Measurements from ENCODE around the gene TRAF4.

TRAF4 gene

GRCh38 chr17:28710861-28711722 lies 32.7 kb upstream of the TRAF4 start:
- TF ChIP-seq CTCF (conservative IDR thresholded peaks at IDR 0.05; ENCODE audit: low read depth, low read length) = no peak
- peak; percentile 61 for DNase-seq (ENCODE audit: low read depth)
- peak overlapping the region; percentile 58 for H3K4me3 ChIP-seq (ENCODE audit: low read length)

GRCh38 chr17:28711723-28712031 lies 32.1 kb upstream of the TRAF4 start, which contains the start of gene PROCA1:
Gene PROCA1 (minus strand): TSS chr17:28711888. CDS start chr17:28711660, 228 bp downstream.
- H3K4me3 ChIP-seq (ENCODE audit: low read length) = peak within 1 kb of the TSS; percentile 58
- DNase-seq (ENCODE audit: low read depth) = no peak
- TF ChIP-seq CTCF (conservative IDR thresholded peaks at IDR 0.05; ENCODE audit: low read depth, low read length) = no peak

GRCh38 chr17:28712032-28712704 lies 31.6 kb upstream of the TRAF4 start:
- DNase-seq (ENCODE audit: low read depth) = no peak
- peak overlapping the region; percentile 39 for H3K4me3 ChIP-seq (ENCODE audit: low read length)
- TF ChIP-seq CTCF (conservative IDR thresholded peaks at IDR 0.05; ENCODE audit: low read depth, low read length) = no peak

GRCh38 chr17:28712705-28713415 lies 31.0 kb upstream of the TRAF4 start:
- H3K4me3 ChIP-seq (ENCODE audit: low read length) = no peak overlapping the region
- TF ChIP-seq CTCF (conservative IDR thresholded peaks at IDR 0.05; ENCODE audit: low read depth, low read length) = no peak
- DNase-seq (ENCODE audit: low read depth) = no peak

- H3K4me3 ChIP-seq (ENCODE audit: low read length) = no peak overlapping the region
- no peak for TF ChIP-seq CTCF (conservative IDR thresholded peaks at IDR 0.05; ENCODE audit: low read depth, low read length)
These were observed 29.5 kb upstream of the TRAF4 start for GRCh38 chr17:28714281-28714680.

GRCh38 chr17:28715217-28715616 lies 28.6 kb upstream of the TRAF4 start:
- no peak for DNase-seq (ENCODE audit: low read depth)
- TF ChIP-seq CTCF (conservative IDR thresholded peaks at IDR 0.05; ENCODE audit: low read depth, low read length) = no peak
- no peak overlapping the region for H3K4me3 ChIP-seq (ENCODE audit: low read length)

More at GRCh38 chr17:28714281-28714680, 29.5 kb upstream of the TRAF4 start:
- no peak for DNase-seq (ENCODE audit: low read depth)

Measured in retinal pigment epithelial cell (primary cell).